SH-SY5Y (cell line): ENCODE measurements around the gene NTM.

Experiments used
- GATA2 ChIP-seq: IDR thresholded peaks from 2 replicates; pipeline ENCODE4 v1.6.1; 2011; ENCODE audit warnings: mild to moderate bottlenecking, low read depth, low read length
- GATA3 ChIP-seq: IDR thresholded peaks from 2 replicates; pipeline ENCODE4 v1.6.1; 2011; ENCODE audit warnings: low read depth, mild to moderate bottlenecking, low read length, moderate library complexity

- no peak for TF ChIP-seq GATA2
- no peak for TF ChIP-seq GATA3
Observed at GRCh38 chr11:132254906-132255305, 884.5 kb downstream of the NTM start.
